Activated CD8-positive, alpha-beta memory T cell treated with anti-CD3 and anti-CD28 coated beads for 36 hours (primary cell): ENCODE measurements around the gene ADCY2. TPM values are rescaled to one million over a fixed set of nuclear protein-coding genes. Genes with fewer than 3 reads are reported as not detected.

Experiments
- CTCF ChIA-PET: fragments of 350-600 bp; sonication (Branson Sonifier 250); formaldehyde crosslinking; loops from one replicate; lab custom pipeline; 2021; ENCODE audit warnings: antibody characterized with exemption; lab: Charles Lee
- POLR2A ChIA-PET: fragments of 350-600 bp; sonication (Branson Sonifier 250); formaldehyde crosslinking; loops from one replicate; lab custom pipeline; 2021; ENCODE audit warnings: antibody characterized with exemption; lab: Charles Lee
- total RNA-seq, 2 experiments: library from RNA; stranded (reverse); gene quantifications; one replicate each; pipeline ENCODE4 v1.2.3, GENCODE V29; 2021

ADCY2 gene
- total RNA-seq, 2 experiments from 2014 or later, result not detected

DNA sequence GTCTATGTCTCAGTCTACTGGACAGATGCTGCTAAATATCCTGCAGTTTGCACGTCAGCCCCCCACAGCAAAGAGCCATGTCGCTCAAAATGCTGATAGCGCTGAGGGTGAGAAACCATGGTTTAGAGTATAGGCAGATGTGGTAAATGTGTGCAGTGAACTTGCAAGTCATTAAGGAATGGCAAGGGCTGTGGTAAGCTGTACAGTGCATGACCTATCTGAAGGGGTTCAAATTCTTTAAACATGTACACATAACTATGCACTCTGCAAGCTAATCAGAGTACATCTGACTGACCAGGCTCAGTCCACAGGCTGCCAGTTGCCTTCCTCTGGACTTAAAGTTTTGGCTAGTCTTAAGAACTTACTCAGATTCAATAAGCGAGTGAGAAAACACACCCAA lies 284.3 kb downstream of the ADCY2 start:
- ChIA-PET CTCF (no interaction called here), POLR2A (no interaction called here)

DNA sequence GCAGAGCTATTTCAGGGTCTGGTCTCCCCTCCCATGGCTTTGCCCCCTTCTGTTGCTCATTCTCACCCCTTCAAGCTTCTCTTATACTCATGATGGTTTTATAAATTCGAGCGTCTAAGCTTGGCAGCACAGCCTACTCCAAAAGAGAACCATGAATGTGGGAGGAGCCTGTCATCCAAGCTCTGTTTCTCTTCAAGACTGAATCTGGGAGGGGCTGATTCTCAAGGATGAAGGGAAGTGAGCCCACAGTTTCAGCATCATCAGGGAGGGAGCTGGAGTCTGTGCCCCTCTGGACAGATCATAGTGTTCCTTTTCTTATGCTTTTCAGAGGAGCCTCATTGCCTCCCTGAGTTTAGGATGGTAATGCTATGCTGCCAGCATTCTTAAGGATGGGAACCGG lies 286.4 kb downstream of the ADCY2 start:
- POLR2A ChIA-PET, result no interaction called here
- CTCF ChIA-PET, result no interaction called here

DNA sequence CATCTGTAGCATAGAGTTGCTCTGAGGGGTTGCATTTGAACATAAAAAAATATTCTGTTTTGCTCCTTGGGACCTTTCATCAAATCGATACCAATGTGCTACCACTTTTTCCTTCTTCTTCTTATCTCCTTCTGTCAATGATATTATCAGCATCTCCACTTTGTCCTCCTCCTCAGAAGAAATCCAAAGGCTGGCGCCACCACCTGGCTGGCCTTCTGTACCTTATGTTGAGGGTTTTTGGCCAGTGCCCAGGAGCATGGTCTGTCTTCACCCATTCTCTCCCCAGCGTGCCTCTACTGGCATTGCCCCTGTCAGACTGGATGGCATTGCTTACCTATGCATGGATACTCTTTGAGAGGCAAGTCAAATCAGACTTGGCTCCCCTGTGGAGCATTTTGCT lies 287.8 kb downstream of the ADCY2 start:
- ChIA-PET CTCF (no interaction called here), POLR2A (no interaction called here)

DNA sequence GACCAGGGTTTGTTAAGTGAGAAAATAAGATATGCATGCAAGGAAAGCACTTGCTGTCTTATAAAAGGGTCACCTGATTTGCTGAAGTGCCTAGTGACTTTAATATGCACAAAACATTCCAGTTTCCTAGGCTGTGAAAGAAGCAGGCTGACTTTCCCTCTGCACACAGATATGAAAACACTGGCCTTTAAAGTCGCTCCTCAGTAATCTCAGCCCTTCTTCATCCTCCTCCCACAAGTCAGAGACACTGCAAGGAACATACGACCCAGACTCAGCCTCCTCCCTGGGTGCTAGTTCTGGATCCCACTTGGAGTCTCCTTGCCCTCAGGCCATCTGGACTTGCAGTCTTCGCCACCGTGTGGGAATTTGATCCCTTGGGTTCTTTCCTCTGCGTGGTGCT lies 288.9 kb downstream of the ADCY2 start:
- ChIA-PET CTCF (no interaction called here), POLR2A (no interaction called here)

DNA sequence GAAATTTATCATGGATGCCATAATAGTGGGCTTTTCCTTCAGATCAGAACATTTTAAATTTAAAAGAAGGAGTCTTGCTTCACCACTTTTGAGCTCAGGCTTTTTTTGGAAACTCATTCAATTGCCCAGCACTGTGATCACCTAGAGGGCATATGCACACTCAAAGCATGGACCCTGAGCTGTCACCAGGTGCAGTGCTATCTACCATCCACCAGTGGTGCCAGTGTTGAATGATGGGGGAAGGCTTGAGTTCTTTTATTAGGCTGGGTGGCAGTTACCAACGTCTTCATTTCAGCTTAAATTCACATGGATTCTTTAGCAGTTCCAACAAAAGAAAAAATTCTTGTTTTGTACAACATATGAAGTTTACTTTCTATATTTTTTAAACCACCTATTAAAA lies 290.9 kb downstream of the ADCY2 start:
- ChIA-PET CTCF (no interaction called here), POLR2A (no interaction called here)

DNA sequence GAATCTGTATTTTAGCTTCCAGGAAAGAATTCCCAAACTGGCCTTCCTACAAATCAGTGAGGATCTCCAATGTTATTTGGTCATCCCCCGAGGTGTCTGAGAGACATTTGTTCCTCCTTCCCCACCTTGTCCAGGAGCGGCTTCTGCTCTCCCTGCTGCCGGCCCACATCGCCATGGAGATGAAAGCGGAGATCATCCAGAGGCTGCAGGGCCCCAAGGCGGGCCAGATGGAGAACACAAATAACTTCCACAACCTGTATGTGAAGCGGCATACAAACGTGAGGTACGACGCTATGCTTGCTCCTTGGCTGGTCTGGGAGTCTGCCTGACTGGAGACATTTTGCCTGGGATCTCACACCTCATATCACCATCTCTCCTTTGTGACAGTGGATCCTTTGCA lies 294.6 kb downstream of the ADCY2 start:
- CTCF ChIA-PET, result no interaction called here
- POLR2A ChIA-PET, result no interaction called here

DNA sequence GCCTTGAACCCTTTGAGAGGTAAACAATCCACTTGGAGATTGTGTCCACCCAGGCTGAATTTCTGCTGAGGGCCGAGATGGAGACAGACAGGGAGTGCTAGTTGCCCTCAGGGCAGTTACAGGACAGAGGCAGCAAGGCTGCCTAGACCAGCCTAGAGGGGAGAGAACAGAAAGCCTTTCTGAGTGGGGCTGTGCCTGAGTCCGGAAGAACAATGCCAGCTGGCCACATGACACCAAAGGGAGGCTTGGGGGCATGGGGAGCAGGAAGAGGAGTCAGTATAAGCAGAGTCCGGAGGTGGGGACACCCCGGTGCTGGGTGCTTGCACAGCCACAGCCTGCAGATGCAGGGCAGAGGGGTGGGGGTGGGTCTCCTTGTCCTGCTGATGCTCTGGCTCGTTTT lies 309.3 kb downstream of the ADCY2 start:
- POLR2A ChIA-PET, result no interaction called here
- CTCF ChIA-PET, result no interaction called here

DNA sequence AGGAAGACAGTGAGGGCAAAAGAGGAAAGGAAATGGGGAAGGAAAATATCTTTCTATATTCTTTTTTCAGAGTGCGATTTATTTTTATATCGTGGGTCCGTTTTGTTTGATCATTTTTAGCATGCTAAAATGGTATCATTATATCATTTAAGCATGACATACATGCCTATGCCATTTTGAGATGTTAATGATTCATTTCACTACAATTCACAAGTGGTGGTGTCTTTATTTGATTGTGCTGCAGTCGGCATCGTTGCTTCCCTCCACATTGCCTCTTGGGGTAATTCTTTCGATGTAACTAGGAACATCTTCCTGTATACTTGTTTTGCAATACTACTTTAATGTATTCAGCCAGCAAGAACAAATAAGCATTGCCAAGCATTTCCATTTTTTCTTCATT lies 309.8 kb downstream of the ADCY2 start:
- CTCF ChIA-PET, result no interaction called here
- POLR2A ChIA-PET, result no interaction called here

DNA sequence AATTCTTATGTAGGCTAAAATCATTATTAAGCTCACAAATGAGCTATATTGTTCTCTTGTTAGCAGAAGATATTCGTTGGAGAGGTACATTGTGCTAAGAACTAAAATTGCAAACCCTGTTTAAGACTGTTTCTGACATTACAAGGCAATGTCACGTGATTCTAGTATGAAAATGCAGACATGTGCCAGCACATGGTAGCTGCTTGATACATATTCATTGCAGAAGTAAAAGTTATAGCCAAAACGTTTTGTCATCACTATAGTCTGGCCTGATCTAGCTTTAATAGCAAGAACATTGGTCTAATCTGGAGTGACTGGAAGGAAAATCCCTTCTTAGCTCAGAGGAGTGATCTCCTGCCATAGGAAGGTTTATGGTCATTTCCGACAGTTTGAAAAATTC lies 310.3 kb downstream of the ADCY2 start:
- CTCF ChIA-PET, result no interaction called here
- POLR2A ChIA-PET, result no interaction called here

DNA sequence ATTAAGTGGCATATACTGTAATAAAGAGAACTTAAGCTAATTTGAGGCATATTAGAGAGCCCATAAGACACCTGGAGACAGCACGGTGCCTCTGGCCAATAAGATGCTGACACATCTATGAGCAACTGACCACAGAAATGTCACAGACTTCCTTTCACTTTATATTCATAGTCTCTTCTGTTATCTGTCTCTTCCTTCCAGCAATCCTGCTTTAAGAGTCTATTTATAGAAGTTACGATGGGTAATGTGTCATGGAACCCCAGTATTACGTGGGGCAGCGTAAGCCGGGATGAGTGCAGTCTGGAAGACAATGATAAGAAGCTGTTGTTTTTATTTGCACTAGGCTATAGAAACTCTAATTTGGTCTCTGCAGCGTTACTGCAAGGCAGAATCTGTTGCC lies 318.2 kb downstream of the ADCY2 start:
- ChIA-PET POLR2A (no interaction called here), CTCF (no interaction called here)

DNA sequence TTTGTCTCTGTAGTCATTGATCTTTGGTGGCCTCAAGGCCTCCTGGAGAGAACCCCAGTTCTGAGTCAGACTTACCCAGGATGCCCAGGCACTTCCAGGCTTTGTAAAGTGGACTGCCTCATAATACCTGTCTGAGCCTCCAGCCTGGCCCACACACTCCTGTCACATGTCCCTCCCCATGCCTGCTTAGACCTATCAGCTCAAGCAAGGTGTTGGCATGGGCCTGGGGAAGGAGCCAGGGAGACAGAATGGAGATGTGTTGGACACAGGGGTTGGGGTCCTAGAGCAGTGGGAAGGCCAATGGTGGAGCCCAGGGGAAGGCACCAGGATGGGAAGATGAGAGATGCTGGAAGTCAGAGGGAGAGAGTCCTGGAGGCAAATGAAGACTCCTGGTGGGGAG lies 318.8 kb downstream of the ADCY2 start:
- ChIA-PET POLR2A (no interaction called here), CTCF (no interaction called here)

DNA sequence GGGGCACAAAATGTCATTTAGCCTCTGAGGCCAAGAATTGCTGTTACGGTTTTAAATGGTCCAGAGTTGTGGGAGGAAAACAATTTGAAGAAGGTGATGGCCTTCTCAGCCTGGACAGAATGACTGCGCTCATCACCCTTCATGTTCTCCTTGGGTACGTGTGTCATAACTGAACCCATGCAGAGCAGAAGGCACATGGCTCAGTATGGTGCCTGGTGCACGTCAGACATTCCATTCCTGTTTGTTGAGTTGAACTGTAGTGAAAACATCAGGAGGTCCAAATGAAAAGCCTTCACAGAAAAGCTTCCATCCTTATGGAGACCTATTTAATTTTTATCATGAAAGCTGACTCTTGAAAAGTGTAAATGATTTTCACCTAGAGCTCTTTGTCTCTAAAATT lies 321.8 kb downstream of the ADCY2 start:
- ChIA-PET POLR2A (no interaction called here), CTCF (interaction anchor here (0.6 kb wide), 1 partner anchor 1517 kb away, joined by 3 read pairs; no protein-coding TSS in a partner anchor)

DNA sequence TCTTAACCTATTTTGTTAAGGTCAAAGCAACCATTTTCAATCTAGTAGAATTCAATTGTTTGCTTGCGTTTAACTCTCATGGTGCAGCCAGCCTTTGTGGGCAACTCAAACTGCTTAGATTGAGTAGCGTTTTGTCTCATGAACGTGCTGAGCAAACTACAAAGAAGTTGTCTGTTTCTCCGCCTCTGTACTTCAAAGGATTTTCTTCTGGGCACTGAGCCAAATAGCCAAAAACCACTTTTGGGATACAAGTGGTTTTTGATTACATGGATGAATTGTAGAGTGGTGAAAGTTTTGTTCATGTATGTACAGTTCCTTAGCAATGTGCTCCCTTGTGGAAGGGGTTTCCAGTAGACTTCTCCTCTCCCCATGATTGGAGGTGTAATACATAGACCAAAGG lies 332.1 kb downstream of the ADCY2 start:
- POLR2A ChIA-PET, result no interaction called here
- CTCF ChIA-PET, result no interaction called here

DNA sequence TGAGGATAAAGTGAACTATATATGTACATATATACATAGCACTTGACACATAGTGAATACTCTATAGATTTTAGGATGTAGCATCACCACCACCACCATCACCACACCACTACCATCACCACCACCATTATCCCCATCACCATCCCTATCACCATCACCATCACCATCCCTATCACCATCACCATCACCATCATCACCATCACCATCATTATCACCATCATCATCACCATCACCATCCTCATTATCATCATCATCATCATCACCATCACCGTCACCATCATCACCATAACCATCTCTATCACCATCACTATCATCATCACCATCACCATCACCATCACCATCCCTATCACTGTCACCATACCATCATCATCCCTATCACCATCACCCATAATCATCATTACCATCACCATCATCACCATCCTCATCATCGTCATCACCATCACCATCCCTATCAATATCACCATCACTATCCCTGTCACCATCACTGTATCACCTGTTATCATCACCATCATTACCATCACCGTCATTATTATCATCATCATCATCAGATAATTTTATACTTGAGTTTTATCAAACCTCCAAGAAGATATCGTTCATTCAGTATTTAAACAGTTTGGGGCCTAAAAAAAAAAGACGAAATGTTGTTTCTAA lies 345.6 kb downstream of the ADCY2 start:
- POLR2A ChIA-PET, result no interaction called here
- CTCF ChIA-PET, result no interaction called here

DNA sequence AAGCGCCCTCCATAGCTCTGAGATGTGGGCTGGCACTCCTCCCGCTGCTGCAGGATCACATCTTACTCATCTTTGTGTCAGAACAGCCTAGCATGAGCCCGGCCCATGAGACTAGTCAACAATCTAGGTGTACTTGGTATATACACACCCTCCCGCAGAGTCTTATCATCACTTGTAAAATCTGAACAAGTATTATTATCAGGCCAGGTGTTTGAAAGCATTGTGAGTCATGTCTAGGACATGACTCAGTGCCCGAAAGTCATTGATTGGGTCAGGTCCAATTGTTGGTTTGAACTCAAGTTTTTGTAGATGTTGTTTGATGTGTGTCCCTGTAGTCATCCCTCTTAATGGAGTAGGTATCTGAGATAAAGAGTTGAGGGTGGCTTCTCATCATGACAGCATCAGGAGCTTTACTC lies 346.3 kb downstream of the ADCY2 start:
- ChIA-PET CTCF (no interaction called here), POLR2A (no interaction called here)

DNA sequence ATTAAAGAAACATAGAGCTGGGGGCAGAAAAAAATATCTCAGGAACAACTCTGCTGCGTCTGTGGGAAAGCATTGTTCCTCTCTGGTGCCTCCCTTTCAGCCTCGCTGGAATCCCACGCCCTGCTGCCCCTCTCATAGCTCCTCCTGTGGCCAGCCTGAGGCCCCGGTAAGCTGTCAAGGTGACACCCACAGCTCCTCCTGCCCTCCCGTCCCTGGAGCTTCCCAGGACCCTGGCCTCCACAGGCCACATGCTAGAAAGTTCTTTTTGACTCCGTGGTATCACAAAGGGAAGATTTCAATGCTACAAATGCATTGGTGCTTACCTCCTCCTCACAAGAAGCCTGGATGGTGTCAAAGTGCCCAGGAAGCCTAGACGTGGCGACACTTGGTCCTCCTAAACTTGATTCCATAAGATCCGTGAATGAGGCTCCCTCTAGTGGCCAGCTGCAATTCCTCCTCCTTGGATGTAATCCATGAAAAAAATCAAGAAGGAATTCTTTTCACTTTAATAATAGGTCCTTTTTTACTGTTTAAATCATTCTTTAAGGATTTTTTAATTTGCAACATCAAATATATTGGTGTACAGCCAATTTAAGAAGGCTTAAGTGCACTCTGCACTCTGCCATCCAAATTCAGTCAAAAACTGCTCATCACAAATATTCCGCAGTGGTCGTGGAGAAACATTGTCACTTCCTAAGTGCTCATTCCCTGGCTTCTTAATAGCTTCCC lies 350.1 kb downstream of the ADCY2 start:
- ChIA-PET POLR2A (no interaction called here), CTCF (interaction anchor here (1.4 kb wide), 1 partner anchor 925 kb away, joined by 5 read pairs; no protein-coding TSS in a partner anchor)

DNA sequence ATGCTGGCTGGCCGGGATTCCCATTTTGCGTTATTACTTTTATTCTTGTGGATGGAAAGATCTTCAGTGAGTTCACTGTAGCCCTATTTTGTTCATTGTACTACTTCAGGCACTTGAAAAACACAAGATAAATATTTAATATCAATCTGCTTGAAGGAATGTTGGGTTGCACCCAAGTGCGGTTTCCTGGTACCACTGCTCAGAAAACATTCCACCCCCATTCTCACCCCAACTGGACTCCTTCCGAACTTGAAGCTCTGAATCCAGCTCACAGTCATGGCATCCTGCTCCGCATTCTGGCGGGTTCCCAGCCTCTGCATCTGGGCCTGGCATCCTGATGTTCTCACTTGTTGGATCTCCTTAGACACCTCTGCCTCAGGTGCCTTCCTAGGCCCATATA lies 351.8 kb downstream of the ADCY2 start:
- POLR2A ChIA-PET, result no interaction called here
- CTCF ChIA-PET, result no interaction called here

DNA sequence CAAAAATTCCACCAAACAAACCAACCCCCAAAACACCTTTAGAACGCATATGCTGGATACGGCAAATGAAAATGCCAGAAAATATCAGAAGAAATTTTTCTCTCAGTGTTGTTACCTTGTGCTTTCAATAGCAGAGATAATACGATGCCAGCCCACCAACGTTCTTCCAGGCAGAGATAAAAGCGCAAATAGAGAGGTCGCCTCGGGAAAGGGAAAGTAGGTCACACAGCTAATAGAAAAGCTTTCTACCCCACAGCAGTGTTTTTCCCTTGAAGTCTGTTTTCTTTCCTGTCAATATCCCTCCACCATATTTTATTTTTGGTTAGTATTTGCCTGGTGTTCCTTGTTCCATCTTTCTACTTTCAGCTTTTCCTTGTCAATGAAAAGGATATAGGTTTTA lies 353.7 kb downstream of the ADCY2 start:
- CTCF ChIA-PET, result no interaction called here
- POLR2A ChIA-PET, result no interaction called here

DNA sequence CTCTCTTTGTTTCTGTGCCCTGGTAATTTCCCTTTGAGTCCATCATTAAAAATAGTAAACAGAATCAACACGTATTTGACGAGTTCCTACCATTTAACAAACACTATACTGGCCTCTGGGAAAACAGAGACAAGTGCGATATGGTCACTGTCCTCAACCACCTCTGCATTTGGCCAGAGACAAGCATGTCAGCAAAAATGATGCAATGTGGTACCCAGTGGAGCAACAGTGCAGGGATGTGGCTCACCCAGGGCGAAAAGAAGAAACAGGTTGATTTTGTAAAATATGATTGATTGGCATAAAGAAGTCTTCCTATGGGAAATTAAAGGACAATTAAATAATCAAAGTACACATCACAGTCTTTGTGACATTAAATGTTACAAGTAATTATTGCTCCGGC lies 355.9 kb downstream of the ADCY2 start:
- POLR2A ChIA-PET, result no interaction called here

DNA sequence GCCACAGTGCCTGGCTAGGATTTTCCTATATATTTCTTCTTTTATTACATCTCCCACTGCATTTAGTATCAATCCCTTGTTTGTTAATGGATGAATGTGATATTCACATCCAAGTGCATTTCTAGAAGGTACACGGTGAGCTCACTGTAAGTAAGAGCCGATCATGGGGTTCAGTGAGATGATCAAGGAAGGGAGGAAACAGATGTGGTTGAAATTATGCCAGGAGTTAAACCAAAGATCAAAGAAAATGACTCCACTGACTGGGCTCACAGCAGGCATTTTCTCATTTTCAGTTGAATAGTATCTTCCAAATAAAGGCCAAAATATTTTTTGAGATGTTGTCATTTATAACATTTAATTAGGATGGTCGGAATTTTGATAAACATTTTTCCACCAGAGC lies 357.2 kb downstream of the ADCY2 start:
- ChIA-PET CTCF (no interaction called here), POLR2A (no interaction called here)

More for the DNA sequence above, 355.9 kb downstream of the ADCY2 start:
- CTCF ChIA-PET, result no interaction called here

DNA sequence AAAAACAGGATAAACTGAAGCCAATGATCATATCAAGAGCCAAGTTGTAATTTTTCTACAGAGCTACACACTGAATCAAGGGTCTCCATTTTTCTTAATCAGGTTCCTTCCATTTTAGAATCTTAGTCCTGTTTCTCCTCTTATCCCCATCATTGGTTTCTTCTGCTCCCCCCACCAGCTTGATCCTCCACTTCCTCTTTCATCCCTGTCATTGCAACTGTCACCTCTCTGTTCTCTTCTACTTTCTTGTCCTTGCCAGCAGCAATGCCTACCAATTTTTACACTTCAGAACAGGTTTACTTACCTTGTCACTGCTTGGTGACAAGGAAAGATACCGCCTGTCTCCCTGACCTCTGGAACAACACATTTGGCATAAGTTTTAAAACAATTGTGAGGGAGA lies 357.7 kb downstream of the ADCY2 start:
- ChIA-PET POLR2A (no interaction called here), CTCF (no interaction called here)
